B cell (primary cell): Measurements from ENCODE around the gene CATSPER1. TPM values are rescaled to one million over a fixed set of nuclear protein-coding genes. Genes with fewer than 3 reads are reported as not detected.
A peak's percentile ranks its signal among the peaks of the same experiment; 100 is the strongest.

Experiments used
- ATAC-seq: fragments of 200-7000 bp; cut with Tn5 transposase; one replicate; pipeline ENCODE4 v1.10.0; 2021; ENCODE audit warnings: low read depth, mild to moderate bottlenecking, moderate number of reproducible peaks, moderate library complexity
- CTCF ChIA-PET: fragments of 350-600 bp; sonication (Branson Sonifier 250); formaldehyde crosslinking; loops from one replicate; lab custom pipeline; 2021; ENCODE audit warnings: antibody characterized with exemption, inconsistent platforms; lab: Charles Lee
- POLR2A ChIA-PET: fragments of 350-600 bp; sonication (Branson Sonifier 250); formaldehyde crosslinking; loops from one replicate; lab custom pipeline; 2021; ENCODE audit warnings: antibody characterized with exemption; lab: Charles Lee
- DNase-seq: peaks from one replicate; pipeline ENCODE4 v3.0.0; 2013
- H2AFZ ChIP-seq: 2 replicates; pipeline ENCODE4 v1.6.1; 2012; ENCODE audit warnings: mild to moderate bottlenecking, low read depth, low read length; ENCODE audit not compliant: insufficient read depth, poor library complexity, severe bottlenecking
- H3K27ac ChIP-seq, 2 donors: 1 replicate in 1 of 2; 2 replicates in 1 of 2; pipeline ENCODE4 v1.5.1; 2012 to 2013; ENCODE audit warnings: low read length in 2 of 2, mild to moderate bottlenecking in 2 of 2, moderate library complexity in 1 of 2
- H3K27me3 ChIP-seq, 4 experiments: fragments of 200-600 bp in 1 of 4; sonication (generic) in 1 of 4; replicated peaks in 1 of 4; 1 replicate in 2 of 4; 2 replicates in 2 of 4; pipeline versions ENCODE4 v1.6.1 to v1.7.0; 2013 to 2016; ENCODE audit warnings: low read length in 3 of 4, mild to moderate bottlenecking in 2 of 4, mixed read lengths in 1 of 4, moderate library complexity in 1 of 4; ENCODE audit not compliant: insufficient read depth in 4 of 4, control insufficient read depth in 3 of 4; ENCODE audit errors: control extremely low read depth in 1 of 4
- H3K36me3 ChIP-seq, 2 experiments: replicated peaks in 1 of 2; 1 replicate in 1 of 2; 2 replicates in 1 of 2; pipeline versions ENCODE4 v1.6.1 to v1.7.1; 2013; ENCODE audit warnings: low read length in 1 of 2; ENCODE audit not compliant: insufficient read depth in 2 of 2, control insufficient read depth in 1 of 2; ENCODE audit errors: control extremely low read depth in 1 of 2, extremely low read depth in 1 of 2
- H3K4me1 ChIP-seq, 2 donors: fragments of 200-600 bp in 1 of 2; sonication (generic) in 1 of 2; 1 replicate in 1 of 2; 2 replicates in 1 of 2; pipeline versions ENCODE4 v1.5.1 to v1.6.1; 2013 to 2017; ENCODE audit warnings: low read length in 2 of 2; ENCODE audit not compliant: control insufficient read depth in 2 of 2, insufficient read depth in 2 of 2
- H3K4me2 ChIP-seq: replicated peaks from 2 replicates; pipeline ENCODE3; 2012; ENCODE audit warnings: mild to moderate bottlenecking, low read depth, low read length; ENCODE audit not compliant: poor library complexity, severe bottlenecking
- H3K4me3 ChIP-seq, 5 experiments: fragments of 200-600 bp in 1 of 5; sonication (generic) in 1 of 5; 1 replicate in 3 of 5; 2 replicates in 2 of 5; pipeline versions ENCODE4 v1.5.1 to v1.7.0; 2011 to 2016; ENCODE audit warnings: low read length in 4 of 5, mild to moderate bottlenecking in 4 of 5, low read depth in 2 of 5, control low read depth in 1 of 5, moderate library complexity in 1 of 5; ENCODE audit not compliant: insufficient read depth in 1 of 5; ENCODE audit errors: control extremely low read depth in 1 of 5, extremely low read depth in 1 of 5
- H3K79me2 ChIP-seq: fragments of 200-600 bp; sonication (generic); one replicate; pipeline ENCODE4 v1.6.0; 2016; ENCODE audit warnings: low read length; ENCODE audit not compliant: control insufficient read depth, insufficient read depth
- H3K9ac ChIP-seq: fragments of 200-600 bp; sonication (generic); 2 replicates; pipeline ENCODE4 v1.6.1; 2017; ENCODE audit warnings: mild to moderate bottlenecking, low read length, moderate library complexity
- H3K9me3 ChIP-seq, 3 donors: one replicate each; pipeline versions ENCODE4 v1.6.1 to v1.7.1; 2013; ENCODE audit warnings: low read length in 2 of 3; ENCODE audit not compliant: control insufficient read depth in 2 of 3, insufficient read depth in 1 of 3; ENCODE audit errors: control extremely low read depth in 1 of 3
- H4K20me1 ChIP-seq: 2 replicates; pipeline ENCODE4 v1.6.0; 2012; ENCODE audit warnings: mild to moderate bottlenecking, low read length; ENCODE audit not compliant: insufficient read depth, control insufficient read depth, poor library complexity, severe bottlenecking
- H3K27ac Mint-ChIP-seq: one replicate; pipeline ENCODE4 v1.8.0; 2021; ENCODE audit warnings: mixed read lengths
- H3K27me3 Mint-ChIP-seq: one replicate; pipeline ENCODE4 v1.8.0; 2021; ENCODE audit warnings: mixed read lengths
- H3K4me1 Mint-ChIP-seq: one replicate; pipeline ENCODE4 v1.8.0; 2021; ENCODE audit warnings: mixed read lengths
- H3K4me3 Mint-ChIP-seq: one replicate; pipeline ENCODE4 v1.8.0; 2021; ENCODE audit warnings: mixed read lengths
- H3K9me3 Mint-ChIP-seq: one replicate; pipeline ENCODE4 v1.8.0; 2022; ENCODE audit warnings: mixed read lengths; ENCODE audit not compliant: insufficient read depth
- EZH2 ChIP-seq: IDR thresholded peaks from 2 replicates; pipeline ENCODE4 v1.6.1; 2012; ENCODE audit warnings: borderline replicate concordance, low read depth, mild to moderate bottlenecking, moderate library complexity, low read length; ENCODE audit not compliant: insufficient read depth, poor library complexity, severe bottlenecking
- WGBS: methylation state at CpG from one replicate; pipeline ENCODE4 v1.1.5; 2013; ENCODE audit warnings: missing lambda C conversion rate; ENCODE audit not compliant: insufficient coverage; 5-methylcytosine and 5-hydroxymethylcytosine counted together
- intact Hi-C: fragments of 100-400 bp; cut with micrococcal nuclease; formaldehyde crosslinking; loops from one replicate; pipeline ENCODE4 v1.10.0; 2022
- polyA plus RNA-seq: library from polyadenylated mRNA; depleted of rRNA; stranded (reverse); fragments of >200 nt; gene quantifications from 2 replicates; pipeline ENCODE4 v1.2.3, GENCODE V29; 2012
- total RNA-seq, 2 donors: library from RNA; stranded (reverse); fragments of 120-200 nt in 1 of 2; gene quantifications; 1 replicate in 1 of 2; 2 replicates in 1 of 2; pipeline versions ENCODE4 v1.2.3 to v1.2.4, GENCODE V29; 2013 to 2022
- TF ChIP-seq, protein P1 (sequence below): fragments of 200-600 bp; IDR thresholded peaks from one replicate; pipeline ENCODE4 v1.8.0; 2022; ENCODE audit warnings: antibody characterized with exemption, mild to moderate bottlenecking

Gene CATSPER1
- total and polyA plus RNA-seq, 2 donors (not counting 1 experiment from before 2014, with no cell fraction given) = not detected

DNA sequence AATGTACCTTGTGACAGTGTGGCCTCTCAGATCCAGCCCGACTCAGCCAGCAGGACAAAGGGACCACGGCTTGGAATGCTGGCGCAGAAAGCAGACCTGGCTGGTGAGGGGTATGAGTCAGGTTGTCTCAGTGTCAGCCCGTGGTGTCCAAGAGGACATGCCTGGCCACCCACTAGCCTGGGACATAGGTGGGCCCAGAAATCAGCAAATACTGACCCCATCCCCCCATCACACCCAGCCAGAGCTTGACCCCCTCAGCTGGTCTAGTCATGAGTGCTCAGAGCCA, 19.4 kb downstream of the CATSPER1 start:
- intact Hi-C loops = no loop called here
- no peak overlapping the region for H3K27ac ChIP-seq
- no peak overlapping the region for H2AFZ ChIP-seq
- H3K27me3 ChIP-seq = peaks cover 0 to 7% (median 6%) of the 10 kb centered on the region in 4 experiments
- Mint-ChIP-seq H3K27ac (no peak overlapping the region), H3K27me3 (peaks cover 6% of the 10 kb centered on the region), H3K4me1 (peaks cover 21% of the 10 kb centered on the region), H3K9me3 (no peaks in the 10 kb centered on the region), H3K4me3 (no peak overlapping the region)
- no peak for ATAC-seq
- no peak overlapping the region for H3K9ac ChIP-seq
- H3K4me2 ChIP-seq = no peak overlapping the region
- DNase-seq = peak; percentile 24
- POLR2A ChIA-PET = no interaction called here
- WGBS = 100% methylated on average over 3 of the region's 4 CpGs
- peaks cover 0 to 3% (median 0%) of the 10 kb centered on the region in 3 donors for H3K9me3 ChIP-seq
- no peak for TF ChIP-seq EZH2
- TF ChIP-seq, protein P1, sequence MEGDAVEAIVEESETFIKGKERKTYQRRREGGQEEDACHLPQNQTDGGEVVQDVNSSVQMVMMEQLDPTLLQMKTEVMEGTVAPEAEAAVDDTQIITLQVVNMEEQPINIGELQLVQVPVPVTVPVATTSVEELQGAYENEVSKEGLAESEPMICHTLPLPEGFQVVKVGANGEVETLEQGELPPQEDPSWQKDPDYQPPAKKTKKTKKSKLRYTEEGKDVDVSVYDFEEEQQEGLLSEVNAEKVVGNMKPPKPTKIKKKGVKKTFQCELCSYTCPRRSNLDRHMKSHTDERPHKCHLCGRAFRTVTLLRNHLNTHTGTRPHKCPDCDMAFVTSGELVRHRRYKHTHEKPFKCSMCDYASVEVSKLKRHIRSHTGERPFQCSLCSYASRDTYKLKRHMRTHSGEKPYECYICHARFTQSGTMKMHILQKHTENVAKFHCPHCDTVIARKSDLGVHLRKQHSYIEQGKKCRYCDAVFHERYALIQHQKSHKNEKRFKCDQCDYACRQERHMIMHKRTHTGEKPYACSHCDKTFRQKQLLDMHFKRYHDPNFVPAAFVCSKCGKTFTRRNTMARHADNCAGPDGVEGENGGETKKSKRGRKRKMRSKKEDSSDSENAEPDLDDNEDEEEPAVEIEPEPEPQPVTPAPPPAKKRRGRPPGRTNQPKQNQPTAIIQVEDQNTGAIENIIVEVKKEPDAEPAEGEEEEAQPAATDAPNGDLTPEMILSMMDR = no peak
- H3K4me1 ChIP-seq = peaks cover 13% of the 10 kb centered on the region in 2 donors
- no peak overlapping the region for H3K4me3 ChIP-seq
- peaks cover 22% of the 10 kb centered on the region for H3K79me2 ChIP-seq
- H3K36me3 ChIP-seq = peaks cover 0 to 23% of the 10 kb centered on the region in 2 experiments
- CTCF ChIA-PET = interaction anchor here (1.6 kb wide), 1 partner anchor 38 kb away, joined by 4 read pairs; no protein-coding TSS in a partner anchor
- H4K20me1 ChIP-seq = peaks cover 28% of the 10 kb centered on the region

DNA sequence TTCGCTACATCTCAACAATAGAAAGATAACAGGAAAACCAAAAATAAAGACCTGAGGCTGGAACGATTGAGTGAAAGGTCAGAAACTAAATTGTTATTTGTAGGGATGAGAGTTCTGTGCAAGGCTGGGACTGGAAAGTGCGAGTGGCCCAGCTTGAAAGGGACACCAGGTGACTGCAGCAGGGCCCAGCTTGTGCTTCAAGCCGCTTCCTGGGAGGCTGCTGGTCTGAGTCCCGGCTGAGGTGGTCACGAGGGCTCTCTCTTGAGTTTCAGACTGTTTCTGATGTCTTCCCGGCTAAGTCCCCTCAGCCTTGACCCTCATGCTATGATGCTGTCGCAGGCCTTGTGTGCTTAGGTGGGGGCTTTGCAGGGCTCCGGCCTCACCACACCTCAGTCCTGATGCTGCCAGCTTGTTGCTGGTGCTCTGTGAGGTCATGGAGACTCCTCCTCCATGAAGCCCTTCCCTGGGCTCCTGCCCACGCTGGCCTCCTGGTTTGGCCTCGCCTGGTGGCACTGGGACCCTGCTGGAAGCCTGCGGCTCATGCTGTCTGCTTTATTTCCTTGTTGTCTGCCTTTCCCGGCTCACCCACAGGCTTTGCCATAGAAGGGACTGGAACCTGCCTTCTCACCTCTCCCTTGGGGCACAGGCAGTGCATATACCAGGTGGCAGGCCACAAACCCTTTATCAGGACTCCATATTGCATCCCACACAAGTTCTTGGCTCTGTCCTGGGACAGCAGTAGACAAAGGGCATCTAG, 20.0 kb downstream of the CATSPER1 start:
- Histone ChIP-seq H3K79me2 (peaks cover 25% of the 10 kb centered on the region), H3K27me3 (peaks cover 0 to 2% (median 1%) of the 10 kb centered on the region in 4 experiments), H3K36me3 (peaks cover 0 to 23% of the 10 kb centered on the region in 2 experiments), H3K4me2 (no peak overlapping the region), H4K20me1 (peaks cover 33% of the 10 kb centered on the region), H3K9ac (no peak overlapping the region), H3K4me1 (peaks cover 8 to 12% of the 10 kb centered on the region in 2 donors), H3K27ac (no peak overlapping the region), H3K4me3 (no peak overlapping the region), H3K9me3 (no peaks in the 10 kb centered on the region), H2AFZ (no peak overlapping the region)
- H3K9me3 Mint-ChIP-seq = no peaks in the 10 kb centered on the region
- CTCF ChIA-PET = no interaction called here
- TF ChIP-seq, protein P1 = no peak
- no peak overlapping the region for H3K27ac Mint-ChIP-seq
- POLR2A ChIA-PET = no interaction called here
- intact Hi-C loops = no loop called here
- 90% methylated on average over 12 of the region's 13 CpGs for WGBS
- peaks cover 24% of the 10 kb centered on the region for H3K4me1 Mint-ChIP-seq
- ATAC-seq (no peak), DNase-seq (peak; percentile 15)
- no peak overlapping the region for H3K4me3 Mint-ChIP-seq
- H3K27me3 Mint-ChIP-seq = peaks cover 6% of the 10 kb centered on the region
